ENCODE results near the gene LASP1NB.

Gene LASP1NB

GRCh38 chr17:38925263-38925995 is at the start of gene LASP1NB:
Gene LASP1NB, plus strand, starts transcription at chr17:38925614.
- DNase-seq (ENCODE audit: low read depth), result no peak

DNA sequence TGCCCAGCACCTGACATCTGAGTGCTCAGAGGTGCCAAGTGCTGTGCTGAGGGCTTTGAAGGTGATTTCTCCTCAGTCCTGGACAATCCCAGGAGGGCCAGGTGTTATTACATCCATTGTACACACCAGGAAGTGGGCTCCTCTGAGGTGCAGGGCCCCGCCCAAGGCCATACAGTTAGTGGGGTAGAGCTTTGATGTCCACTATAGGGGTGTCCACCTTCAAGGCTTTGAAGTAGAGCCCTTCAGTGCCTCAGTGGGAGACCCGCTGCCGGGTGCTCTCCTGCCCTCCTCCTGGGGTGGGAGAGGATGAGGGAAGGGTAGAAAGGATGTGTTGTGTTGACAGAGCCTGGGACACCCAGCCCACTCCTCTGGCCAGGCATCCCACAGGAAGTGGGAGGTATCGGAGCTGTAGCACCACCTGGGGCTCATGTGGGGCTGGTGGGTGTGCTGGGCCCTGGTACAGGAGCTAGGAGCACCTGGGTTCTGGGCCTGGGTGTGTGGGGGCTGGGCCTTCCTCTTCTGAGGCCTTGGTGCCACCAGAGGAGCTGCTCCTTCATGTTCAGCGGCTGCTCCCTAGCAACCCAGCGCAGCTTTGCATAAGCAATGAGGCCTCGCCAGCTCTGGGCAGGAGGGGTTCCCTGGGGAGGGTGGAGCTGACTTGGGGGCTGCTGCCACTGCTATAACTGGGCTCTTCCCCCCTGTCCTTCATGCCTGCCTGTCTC is 48.1 kb upstream of the LASP1NB start:
- no peak for DNase-seq (ENCODE audit: low read depth)

- no peak for DNase-seq (ENCODE audit: low read depth)
Observed at GRCh38 chr17:38879878-38880665, 45.3 kb upstream of the LASP1NB start.

GRCh38 chr17:38881600-38882191 is 43.7 kb upstream of the LASP1NB start:
- DNase-seq (ENCODE audit: low read depth), result no peak

DNA sequence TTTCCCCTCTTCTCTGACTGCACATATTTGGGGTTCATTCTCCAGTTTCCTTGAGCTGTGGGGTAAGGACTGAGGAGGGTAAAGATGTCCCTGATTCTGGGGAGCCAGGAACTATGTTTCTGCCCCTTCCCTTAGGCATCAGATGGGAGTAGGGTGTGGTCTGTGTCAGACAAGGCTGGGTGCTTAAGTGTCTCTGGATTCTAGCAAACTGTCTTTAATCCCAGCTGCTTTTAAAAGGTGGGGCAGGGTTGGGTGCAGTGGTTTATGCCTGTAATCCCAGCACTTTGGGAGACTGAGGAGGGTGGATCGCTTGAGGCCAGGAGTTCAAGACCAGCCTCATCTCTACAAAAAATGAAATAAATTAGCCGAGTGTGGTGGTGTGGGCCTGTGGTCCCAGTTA is 42.5 kb upstream of the LASP1NB start:
- DNase-seq (ENCODE audit: low read depth), result no peak

GRCh38 chr17:38883592-38884526 is 41.6 kb upstream of the LASP1NB start:
- DNase-seq (ENCODE audit: low read depth), result no peak

- no peak for DNase-seq (ENCODE audit: low read depth)
Observed at GRCh38 chr17:38885044-38885727, 40.2 kb upstream of the LASP1NB start.

- DNase-seq (ENCODE audit: low read depth), result no peak
Observed at GRCh38 chr17:38885728-38886642, 39.4 kb upstream of the LASP1NB start.

DNA sequence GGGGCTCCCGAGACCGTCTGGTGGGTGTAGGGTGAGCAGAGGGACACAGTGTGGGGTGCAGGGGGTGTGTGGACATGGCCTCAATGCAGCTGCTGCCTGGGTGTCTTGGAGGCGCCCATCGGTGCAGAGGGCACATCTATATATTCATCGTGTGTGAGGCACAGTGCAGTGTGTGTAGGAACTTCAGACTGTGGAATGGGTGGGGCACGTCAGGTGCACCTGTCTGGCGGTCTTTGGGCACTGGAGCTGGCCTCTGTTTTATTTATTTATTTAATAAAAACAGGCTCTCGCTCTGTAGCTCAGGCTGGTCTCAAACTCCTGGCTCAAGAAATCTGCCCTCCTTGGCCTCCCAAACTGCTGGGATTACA is 38.8 kb upstream of the LASP1NB start:
- no peak for DNase-seq (ENCODE audit: low read depth)

- DNase-seq (ENCODE audit: low read depth), result no peak
Observed at GRCh38 chr17:38888842-38889241, 36.6 kb upstream of the LASP1NB start.

- no peak for DNase-seq (ENCODE audit: low read depth)
Observed at GRCh38 chr17:38889745-38890409, 35.5 kb upstream of the LASP1NB start.

- DNase-seq (ENCODE audit: low read depth), result no peak
Observed at GRCh38 chr17:38890410-38890746, 35.0 kb upstream of the LASP1NB start.

- DNase-seq (ENCODE audit: low read depth), result no peak
Observed at GRCh38 chr17:38891441-38891840, 34.0 kb upstream of the LASP1NB start.

DNA sequence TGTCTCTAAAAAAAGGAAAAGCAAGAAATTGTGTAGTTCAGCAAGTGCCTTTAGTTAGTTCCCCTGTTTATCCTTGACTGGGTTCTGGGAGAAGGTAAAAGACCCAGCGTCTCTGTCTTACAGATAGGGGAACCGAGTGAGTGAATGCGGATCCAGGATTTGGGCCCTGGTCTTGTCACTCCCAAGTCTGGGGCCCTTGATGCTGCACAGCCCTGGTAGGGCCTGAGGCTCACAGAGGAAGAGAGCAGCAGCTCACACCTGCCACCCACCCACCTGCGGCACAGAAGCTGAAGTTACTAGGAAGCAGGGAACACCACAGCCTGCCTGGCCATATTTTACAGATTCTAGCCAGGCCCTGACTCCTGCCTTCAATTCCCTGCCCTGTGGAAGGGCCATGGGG is 33.3 kb upstream of the LASP1NB start:
- DNase-seq (ENCODE audit: low read depth), result no peak

GRCh38 chr17:38892620-38893019 is 32.8 kb upstream of the LASP1NB start:
- no peak for DNase-seq (ENCODE audit: low read depth)

- no peak for DNase-seq (ENCODE audit: low read depth)
Observed at GRCh38 chr17:38893113-38893512, 32.3 kb upstream of the LASP1NB start.

- no peak for DNase-seq (ENCODE audit: low read depth)
Observed at GRCh38 chr17:38893607-38894006, 31.8 kb upstream of the LASP1NB start.

DNA sequence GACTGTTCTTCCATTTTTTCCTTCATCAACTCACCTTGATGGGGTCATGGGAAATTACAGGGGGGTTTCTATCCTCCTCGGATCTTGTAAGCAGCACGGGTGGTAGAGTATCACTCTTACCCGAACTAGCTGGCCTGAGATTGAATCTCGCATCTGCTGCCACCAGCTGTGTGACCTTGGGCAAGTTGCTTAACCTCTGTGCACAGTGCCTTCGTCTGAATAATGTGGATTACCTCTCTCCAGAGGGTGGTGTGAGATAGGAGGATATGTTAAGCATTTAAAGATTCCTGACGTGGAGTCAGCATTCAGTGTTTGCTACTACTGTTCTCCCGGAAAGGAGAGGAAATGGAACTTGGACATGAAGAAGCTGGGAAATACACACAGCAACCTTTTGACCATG is 31.1 kb upstream of the LASP1NB start:
- no peak for DNase-seq (ENCODE audit: low read depth)

DNA sequence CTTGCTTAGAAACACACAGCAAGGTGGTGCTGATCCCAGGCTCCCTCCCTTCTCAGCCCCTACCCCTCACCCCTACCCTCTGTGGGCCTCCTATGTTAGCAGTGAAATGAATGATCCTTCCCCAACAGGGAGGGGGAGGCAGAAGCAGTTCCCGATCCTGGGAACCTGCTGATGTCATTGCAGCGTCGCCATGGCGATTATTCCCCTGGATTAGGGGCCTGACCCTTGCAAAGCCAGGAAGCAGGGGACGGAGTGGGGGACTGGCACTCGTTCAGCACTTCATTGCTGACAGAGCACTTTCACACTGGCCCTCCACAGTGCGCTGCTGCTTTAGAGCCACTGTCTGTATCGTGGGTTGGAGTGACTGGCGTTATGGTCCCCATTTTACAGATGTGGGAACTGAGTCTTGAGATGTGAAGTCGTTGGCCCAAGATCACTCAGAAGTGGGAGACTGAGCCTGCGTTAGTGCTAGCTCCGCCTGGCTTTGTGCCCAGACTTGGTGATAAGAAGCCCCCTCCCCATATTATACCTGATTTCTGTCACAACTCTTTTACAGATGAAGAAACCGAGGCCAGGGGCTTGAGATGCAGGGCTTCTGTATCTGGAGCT is 29.0 kb upstream of the LASP1NB start:
- DNase-seq (ENCODE audit: low read depth), result no peak

Data from activated gamma-delta T cell treated with anti-CD3 and anti-CD28 coated beads, Interleukin-2, amount 50 U/mL, for 16 hours (primary cell).